Activated T-helper 1 cell treated with Interleukin-2 at 50 U/mL for 16 hours (primary cell): ENCODE results near the gene PXK.
A peak's percentile ranks its signal among the peaks of the same experiment; 100 is the strongest.

ENCODE experiments used
- DNase-seq: peaks from one replicate; pipeline ENCODE4 v3.0.0-alpha.2; 2020; ENCODE audit warnings: low read depth

PXK gene

DNA sequence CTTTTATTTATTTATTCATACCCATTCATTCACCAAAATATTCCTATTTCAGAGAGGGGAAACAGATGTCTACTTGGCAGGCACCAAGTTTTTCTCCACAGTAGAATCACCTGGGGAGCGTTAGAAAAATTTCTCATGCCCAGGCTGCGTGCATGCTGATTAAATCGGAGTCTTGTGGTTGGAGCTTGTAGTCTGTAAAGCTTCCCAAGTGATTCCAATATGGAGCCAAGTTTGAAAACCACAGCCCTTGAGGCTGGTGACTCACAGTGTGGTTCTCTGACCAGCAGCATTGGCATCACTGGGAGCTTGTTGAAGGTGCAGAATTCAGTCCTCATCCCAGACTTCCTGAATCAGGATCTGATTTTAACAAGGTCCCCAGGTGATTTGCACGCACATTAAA is 51.2 kb downstream of the PXK start:
- DNase-seq: no peak

DNA sequence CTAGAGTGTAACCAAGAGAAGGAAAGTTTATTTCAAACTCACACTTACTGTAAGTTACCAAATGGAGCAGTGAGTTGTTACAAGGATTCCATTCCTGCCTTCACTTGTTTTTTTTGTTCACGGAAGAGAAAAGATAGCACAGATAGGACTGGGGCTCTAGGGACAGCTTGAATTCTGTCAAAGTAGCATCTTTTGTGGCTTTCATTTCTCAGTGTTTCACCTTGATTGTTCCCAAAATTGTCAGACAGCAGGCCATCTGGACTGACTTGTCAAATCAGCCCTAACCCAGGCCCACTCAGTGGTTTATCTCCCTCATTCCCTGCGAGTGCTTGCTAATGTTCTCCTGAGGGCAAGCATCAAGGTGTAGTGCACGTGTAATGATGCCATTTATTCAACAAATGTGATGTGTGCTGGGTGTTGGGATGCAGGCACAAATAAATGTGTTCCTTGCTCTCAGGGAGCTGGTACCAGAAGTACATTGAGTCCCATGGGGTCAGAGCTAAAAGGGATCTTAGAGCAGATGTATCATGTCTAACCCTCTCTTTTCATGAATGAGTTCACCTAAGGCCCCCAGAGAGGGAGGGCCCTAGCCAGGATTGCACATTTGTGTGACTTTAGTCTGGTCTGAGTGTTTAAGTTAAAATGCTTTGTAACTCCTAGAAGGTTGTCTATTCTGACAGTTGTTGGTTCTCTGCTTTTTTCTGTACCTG is 51.8 kb downstream of the PXK start:
- DNase-seq: no peak

DNA sequence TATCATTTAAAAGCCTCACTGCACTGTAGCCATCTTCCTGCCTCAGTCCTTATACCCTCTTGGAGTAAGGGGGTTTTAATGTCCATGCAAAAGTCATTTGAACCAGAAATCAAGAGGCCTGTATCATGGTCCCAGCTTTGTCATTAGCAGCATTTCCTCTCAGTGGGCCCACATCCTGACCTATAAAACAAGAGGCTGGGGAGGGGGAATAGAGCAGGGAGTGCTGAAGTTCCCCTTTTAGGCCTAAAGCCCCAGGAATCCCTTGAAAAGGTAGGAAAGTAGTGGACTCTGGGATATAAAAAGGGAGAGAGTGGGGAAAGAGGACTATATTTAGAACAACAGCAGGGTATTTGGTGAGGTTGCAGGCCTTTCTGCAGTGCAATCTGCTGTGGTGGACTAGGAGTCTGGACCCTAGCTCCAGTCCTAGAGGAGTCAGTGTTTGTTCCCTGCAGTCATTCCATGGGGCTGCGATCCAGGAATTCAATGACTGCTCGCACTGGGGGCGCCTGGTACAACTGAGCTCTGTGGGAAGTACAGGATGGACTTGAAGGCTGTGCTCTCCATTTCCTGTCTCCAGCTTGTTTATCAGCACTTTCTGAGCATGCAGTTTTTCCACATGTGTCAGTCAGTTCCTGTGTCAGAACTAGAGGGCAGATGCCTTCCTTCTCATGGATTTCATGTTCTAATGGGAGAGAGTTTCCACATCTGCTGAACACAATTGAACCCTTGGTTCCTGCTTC is 54.1 kb downstream of the PXK start:
- no peak for DNase-seq

DNA sequence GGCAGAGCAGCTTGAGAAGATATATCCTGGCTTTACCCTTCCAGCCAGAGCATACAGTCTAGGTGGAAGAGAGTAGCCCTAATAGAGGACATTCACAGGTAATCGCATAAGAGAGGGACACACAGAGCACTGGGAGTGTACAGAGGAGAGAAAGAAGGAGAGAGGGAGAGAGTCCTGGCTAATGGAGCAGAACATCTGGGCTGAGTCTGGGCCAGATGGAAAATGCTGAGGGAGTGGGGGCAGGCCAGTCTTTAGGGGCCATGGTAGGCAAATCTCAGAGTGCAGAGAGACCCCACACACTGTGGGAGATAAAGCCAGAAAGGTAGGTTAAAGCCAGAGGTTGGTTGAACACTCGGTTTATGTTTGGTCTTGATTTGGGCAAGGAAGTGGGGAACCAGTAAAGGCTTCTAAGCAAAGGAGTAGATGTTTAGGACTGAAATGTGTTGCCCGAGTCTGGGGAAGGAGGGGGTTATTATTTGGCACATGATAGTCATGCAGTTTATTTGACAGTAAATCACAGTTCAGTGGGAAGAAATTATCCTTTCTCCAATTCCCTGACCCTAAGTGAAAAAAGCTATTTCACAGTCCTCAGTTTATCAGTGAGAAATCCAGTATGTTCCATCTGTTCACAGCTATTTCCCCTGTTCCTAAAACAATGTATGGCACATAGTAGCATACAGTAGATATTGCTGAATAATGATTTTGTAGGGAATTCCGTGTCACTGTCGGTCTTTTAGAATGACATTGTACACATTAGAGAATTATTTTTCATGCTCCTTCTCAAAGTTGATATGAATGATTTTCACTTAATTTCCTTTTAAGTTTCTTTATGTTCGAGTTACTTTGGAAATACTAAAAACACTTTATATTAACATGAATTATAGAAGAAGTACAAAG is 55.2 kb downstream of the PXK start:
- no peak for DNase-seq

DNA sequence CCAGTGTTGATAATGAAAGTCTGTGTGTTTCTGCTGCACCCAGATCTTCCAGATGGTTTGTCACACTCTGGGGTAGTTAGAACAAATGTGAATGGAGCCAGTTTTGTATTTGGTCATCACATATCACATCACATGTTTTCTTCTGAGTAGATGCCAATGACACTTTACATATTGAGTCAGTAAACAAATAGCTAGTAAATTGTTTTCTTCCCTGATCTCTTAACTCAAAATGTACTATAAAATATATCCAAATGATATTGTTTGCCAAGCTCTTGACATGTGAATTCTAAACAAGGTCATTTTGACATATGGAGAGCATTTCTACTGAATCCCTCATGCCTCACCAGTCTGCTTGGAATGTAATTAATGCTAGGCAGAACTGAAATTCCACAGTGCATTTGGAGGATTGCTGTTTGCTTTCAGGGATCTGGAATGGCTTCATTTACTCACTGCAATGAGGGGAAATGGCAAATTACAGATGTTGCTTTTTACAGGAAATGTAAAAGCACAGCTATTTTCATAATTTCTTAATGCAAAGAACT is 55.9 kb downstream of the PXK start:
- no peak for DNase-seq

DNA sequence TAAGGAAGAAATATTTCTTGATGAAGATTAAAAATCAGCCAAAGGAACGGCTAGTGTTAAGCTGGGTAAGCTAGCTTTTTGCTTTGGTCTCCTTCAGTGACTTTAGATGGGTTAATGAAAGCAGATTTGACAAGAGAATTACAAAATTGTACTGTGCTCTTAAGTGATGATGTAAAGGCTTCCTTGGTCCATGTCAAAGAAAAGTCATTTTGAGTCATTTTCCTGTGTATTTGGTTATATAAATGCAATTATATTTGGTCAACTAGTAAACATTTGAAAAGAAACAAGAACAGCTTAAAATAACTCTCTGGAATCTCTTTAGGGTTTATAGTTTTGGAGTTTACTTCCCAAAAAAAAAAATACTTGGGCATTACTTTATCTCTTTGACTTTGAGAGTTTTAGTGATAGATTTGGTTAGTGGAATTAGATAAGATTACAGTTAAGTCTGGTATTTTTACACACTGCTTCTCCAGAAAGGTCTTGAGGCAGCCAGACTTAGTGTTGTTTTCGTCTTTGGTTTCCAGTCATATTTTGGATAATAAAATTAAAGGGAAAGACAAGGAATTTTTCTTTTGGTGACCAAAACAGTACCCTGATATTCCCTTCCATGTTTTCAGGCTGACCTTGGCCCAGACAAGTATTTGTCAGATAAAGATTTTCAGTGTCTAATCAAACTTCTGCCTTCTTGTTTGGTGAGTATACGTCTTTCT is 58.6 kb downstream of the PXK start:
- DNase-seq: no peak

DNA sequence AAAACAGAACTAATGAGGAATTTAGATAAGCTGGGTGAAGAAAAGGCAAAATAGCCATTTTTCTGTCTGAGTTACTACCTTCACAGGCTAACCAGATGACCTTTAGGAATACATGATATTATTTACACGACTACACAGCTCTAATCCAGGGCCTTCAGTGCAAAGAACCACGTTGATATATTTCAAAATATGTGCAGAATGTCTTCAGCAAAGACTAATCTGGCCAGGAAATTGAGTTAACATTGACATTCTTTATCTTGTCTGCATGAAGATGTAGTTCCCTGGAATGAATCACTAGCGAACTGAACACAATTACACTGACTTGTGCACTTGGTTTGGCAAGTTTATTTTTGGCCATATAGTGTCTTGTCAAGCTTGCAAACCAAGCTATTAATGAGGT is 59.5 kb downstream of the PXK start:
- no peak for DNase-seq

DNA sequence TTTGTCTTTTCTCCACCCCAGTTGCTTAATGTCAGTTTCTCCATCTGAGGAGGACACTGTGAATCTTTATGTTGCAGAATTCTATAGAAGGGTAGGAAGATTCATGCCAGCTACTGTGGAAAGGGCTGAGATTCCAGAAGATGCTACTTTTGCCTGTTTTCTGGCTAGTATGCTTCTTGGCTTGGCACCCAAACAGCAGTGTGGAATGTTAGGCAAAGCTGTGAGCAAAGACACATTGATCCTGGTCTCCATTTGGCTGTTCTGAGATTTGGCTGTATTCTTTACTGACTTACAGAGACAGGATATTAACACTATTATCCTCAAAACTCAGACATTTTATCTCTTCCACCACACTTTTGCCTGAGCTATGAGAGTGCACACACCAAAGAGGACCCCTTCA is 61.6 kb downstream of the PXK start:
- no peak for DNase-seq

DNA sequence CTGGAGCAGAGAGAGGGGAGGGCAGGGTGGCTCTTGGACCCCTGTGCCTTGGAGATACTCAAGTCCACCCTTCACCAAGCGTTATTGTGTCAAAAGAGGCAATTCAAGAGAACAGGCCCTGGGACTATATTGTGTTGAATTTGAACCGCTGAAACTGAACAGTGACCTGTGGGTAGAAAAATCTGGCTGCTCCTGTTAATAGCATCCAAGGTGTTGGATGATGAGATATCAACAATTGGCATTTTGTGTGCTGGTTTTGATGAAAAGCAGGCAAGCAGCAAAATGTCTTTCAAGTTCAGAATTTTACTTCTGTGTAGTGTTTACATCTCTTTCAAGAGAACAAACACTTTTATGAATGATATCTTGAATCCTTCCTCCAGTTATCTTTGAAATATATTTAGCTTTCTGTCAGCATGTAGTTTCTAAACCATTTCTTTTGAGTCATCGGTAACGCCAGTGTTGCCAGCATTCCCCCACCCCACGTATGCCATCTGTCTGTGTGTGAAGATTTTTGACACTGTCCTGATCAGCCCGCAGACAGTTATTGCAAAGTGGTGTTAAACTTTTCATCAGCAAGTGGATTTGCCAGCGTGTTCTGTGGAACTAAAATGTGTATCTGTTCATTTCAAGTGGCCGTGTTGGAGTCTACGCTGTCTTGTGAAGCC is 66.1 kb downstream of the PXK start:
- DNase-seq: no peak

DNA sequence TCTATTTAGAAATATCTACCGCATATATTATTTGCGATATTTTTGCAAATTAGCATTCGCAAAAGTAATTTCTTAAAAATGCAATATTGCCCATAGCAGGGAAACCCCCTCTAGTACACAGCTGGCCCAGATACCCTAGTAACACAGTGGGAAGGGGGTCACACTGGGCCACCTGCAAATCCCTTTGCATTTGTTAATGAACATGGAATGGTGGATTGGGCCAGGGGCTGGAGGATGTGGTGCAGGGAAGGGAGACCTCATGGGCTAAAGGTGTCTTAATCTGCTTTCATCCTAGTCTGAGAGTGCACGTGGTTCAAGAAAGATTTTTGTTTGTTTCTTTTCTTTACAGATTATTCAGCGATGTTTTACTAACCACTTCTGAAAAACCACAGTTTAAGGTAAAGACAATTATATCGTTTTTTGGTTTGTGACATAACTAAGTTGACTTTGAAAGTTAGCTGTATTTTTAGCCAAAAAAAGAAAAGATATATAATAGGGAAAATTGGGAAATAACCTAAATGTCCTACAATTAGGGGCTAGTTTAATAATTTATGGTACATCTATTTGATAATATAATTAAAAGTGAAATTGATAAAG is 70.9 kb downstream of the PXK start:
- no peak for DNase-seq

DNA sequence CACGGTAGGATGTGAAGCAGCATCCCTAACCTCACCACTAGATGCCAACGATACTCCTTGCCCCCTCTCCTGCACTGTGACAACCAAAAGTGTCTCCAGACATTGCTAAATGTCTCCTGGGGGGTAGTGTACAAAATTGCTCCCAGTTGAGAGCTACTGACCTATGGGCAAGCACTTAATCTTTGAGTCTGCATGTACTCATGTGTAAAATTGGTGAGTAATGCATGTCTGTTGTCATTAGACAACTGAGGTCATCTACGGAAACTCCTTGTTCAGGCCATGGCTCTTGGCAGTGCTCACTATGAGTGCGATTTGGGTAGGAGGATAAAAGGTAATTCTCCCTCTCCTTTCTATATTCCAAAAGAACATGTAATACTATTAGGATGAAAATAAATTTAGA is 71.7 kb downstream of the PXK start:
- no peak for DNase-seq

DNA sequence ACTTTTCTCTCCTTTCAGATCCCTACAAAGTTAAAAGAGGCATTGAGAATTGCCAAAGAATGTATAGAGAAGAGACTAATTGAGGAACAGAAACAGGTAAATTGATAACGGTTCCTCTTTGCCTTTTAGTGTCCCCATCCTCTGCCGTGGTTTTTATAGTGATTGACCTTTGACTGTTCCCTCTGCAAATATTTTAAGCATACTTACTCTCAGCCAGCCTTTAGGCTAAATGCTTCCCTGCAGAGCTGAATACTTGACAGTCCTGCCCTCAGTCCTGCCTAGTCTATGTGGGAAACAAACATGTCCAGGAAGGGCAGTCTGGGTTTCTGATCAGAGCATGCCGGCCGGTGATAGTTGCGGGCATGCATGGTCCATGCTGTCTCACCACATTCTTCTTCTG is 76.2 kb downstream of the PXK start:
- DNase-seq: no peak

DNA sequence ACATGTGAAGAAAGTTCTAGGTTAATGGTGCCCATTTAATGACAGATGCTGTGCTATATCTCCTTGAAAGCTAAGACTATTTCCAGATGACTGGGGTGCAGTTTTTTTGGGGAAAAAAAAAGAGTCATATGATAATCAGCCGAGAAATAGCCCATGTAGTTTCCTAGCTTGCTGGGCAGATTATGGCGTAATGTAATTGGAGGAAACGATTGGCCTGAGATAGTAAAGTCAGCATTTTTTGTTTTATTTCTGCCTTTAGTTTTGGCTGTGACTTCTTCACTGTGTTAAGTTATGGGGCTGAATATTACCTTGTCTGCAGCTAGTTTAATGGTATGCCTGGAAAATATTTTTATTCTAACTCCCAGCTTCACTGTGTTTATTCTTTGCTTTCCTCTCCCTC is 77.0 kb downstream of the PXK start:
- DNase-seq: no peak

DNA sequence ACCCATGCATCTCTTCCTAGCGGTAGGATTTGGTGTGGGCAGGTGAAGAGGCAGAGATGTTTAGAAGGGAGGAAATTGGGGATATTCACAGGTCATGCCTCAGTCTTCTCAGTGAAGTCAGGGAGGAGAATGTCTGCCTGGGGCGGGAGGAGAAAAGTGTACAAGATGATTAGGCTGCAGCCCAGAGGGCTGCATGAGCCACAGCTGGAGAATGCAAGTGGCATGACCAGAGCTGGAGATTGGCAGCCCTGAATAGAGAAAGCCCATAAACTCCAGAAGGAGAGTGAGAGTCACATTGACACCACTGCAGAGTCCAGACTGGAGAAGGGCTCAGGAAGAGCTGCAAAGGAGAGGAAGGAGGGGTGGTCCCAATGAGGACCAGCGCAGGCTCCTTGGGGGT is 78.3 kb downstream of the PXK start:
- DNase-seq: no peak

DNA sequence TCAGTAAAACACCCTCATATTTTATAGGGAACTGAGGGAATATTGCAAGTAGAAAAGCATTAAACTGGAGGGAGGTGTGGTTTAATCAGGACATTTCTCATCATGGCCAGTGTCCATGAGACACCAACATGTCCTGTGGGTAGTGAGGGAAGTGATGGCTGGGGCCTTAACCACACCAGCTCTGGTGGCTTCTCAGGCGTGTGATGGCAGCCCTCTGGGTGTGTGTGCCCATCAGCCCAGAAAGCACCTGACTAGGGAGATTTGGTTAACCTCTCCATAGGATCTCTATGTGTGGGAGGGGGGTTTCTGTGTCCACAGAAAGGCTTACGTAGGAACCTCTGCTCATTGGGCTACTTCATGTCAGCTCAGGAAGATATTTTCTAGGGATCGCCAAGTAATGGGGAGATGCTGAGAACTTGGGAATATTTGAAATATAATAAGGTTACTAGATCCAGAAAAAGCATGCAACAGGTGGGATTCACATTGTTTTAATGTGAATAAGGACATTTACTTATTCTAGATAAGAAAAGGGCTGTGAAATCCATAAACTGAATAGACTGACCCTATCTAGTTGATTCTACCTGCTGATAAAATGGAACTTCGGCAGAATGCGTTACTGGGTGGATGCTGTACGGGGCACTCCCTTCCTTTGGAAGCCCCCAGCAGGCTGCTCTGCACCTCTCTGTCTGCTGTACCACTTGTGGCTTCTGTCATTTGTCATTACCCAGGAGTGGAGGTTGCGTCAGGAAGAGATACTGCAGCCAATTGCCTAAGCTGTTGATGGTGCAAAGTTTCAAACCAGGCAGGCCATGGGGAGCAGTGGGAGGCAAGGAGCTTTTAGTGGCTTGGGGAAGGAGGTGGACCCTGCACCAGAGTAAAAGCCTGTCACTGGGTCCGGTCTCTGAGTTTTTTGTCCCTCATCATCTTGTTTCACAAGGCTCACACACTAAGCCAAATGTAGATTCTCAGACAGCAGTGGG is 79.4 kb downstream of the PXK start:
- DNase-seq: no peak

DNA sequence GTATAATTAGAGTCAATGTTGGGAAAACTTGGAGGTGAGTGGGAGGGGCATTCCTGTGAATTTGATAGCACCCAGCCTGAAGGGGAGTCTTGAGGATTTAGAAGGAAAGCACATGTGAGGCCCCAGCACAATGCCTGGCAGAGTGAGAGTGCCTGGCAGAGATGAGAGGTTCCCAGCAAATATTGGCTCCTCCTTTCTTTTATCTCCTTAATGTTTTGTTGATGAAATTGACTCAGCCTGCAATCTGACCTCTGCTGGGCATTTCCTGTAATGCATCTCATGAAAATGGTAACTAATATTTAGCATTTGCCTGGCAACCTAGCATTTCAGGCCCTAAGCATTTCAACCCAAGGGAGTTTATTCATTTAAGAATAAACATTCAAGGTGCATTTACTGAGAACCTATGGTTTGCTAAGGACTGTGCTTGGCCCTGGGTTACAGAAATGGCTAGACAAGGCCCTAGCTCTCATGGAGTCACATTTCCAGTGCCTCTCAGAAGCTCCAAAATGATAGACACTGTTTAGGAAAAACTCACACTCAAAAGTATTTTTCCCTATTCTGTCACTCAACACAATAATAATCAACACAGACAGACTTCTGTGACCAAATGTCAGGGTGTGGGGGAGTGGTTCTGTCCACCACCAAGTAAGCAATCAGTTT is 82.0 kb downstream of the PXK start:
- DNase-seq: peak; percentile 1

DNA sequence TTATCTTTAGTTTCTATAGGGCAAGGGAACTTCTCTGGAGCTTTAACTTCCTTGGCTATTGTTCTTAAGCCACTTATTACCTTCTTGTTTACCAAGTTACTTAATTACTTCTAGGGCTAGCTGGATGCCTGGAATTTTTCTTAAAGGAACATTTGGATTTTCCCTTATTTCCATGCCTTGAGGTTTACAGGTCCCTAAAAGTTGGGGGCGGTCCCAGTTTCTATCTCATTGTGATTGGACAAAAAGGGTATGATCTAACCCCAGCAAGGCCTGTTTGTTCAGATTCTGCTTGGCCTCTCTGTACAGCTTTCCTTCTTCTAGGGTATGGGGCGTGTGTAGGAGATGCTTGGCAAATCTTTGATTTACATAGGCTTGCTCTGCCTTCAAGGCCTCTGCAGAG is 83.5 kb downstream of the PXK start:
- DNase-seq: no peak

DNA sequence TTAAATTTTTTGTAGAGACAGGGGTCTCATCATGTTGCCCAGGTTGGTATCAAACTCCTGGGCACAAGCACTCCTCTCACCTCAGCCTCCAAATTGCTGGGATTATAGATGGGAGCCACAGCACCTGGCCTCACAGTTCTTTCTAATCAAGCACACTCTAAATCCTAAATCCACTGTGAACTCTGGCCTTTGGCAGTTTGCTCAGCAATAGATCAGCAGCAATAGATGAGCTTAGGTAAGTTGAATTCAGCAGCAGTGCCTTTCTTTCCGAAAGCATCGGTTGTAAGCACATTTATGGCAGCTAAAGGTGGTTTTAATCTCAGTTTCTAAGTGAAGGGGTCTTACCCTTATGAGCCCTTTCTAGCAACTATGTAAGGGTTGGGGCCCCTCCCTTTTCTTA is 84.4 kb downstream of the PXK start:
- DNase-seq: no peak

DNA sequence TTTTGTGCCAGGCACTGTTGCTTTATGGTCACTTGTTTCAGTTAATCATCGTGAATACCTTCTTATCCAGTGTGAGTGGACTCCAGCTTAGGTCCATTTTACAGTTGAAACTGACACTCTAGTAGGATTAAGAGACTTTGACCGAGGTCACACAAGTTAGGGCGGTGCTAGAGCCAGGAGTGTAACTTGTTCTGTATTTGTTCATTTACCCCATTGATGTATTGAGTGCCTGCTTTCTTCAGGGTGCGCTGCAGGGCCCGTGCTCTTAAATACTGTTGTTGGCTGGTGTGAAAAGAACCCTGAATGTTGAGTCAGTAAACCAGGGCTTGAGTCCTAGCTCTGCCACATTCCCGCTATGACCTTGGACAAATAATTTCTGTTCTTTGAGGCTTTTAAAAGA is 85.5 kb downstream of the PXK start:
- no peak for DNase-seq
